Adrenal gland (tissue), 5 donors: ENCODE results near the gene REEP3.

Source experiments
- POLR2A ChIP-seq, 2 donors: fragments of 450-650 bp; IDR thresholded peaks; one replicate each; pipeline ENCODE4 v1.6.1; 2017; ENCODE audit warnings: antibody characterized with exemption in 2 of 2, mild to moderate bottlenecking in 2 of 2, moderate library complexity in 1 of 2
- TF ChIP-seq, protein P1 (sequence below), 6 experiments: fragments of 450-650 bp in 4 of 6; fragments of 200-600 bp in 2 of 6; sonication (generic) in 1 of 6; IDR thresholded peaks; 1 replicate in 5 of 6; 2 replicates in 1 of 6; pipeline versions ENCODE4 v1.5.1 to v1.8.0; 2016 to 2021; ENCODE audit warnings: antibody characterized with exemption in 6 of 6, mild to moderate bottlenecking in 2 of 6, moderate library complexity in 1 of 6
- donor health status: DM: no; HTN: no; CAD: no.

DNA sequence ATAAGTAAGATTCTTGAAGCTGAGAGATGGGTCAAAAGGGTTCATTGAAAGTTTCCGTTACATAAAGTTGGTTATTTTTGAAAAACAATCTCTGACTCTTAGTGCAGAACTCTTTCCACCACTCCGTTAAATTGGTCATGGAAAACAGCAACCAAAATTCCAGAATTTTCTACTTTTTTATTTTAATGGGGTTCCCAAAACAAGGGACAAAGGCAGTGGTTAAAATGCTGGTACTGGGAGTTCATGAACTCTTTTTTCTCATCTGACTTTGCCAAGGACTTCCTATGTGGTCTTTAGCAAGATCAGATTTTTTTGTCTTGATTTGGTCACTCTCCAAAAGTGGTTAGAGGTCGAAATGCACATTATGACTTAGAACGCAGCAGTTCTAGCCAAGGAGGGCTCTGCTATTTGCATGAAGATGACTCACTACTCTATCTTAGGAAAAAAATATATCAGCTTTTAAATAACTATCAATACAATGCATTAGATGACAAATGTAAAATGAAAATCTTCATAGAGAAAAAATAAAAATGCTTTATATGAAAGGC lies 145.7 kb downstream of the REEP3 start:
- TF ChIP-seq POLR2A (IDR thresholded peaks at IDR 0.05) = no peak
- TF ChIP-seq, protein P1, sequence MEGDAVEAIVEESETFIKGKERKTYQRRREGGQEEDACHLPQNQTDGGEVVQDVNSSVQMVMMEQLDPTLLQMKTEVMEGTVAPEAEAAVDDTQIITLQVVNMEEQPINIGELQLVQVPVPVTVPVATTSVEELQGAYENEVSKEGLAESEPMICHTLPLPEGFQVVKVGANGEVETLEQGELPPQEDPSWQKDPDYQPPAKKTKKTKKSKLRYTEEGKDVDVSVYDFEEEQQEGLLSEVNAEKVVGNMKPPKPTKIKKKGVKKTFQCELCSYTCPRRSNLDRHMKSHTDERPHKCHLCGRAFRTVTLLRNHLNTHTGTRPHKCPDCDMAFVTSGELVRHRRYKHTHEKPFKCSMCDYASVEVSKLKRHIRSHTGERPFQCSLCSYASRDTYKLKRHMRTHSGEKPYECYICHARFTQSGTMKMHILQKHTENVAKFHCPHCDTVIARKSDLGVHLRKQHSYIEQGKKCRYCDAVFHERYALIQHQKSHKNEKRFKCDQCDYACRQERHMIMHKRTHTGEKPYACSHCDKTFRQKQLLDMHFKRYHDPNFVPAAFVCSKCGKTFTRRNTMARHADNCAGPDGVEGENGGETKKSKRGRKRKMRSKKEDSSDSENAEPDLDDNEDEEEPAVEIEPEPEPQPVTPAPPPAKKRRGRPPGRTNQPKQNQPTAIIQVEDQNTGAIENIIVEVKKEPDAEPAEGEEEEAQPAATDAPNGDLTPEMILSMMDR (IDR thresholded peaks at IDR 0.05) = no peak
